RWPE2 (cell line): Measurements from ENCODE around the gene MYO6.

Experiments
- ATAC-seq: fragments of 200-7000 bp; cut with Tn5 transposase; 3 replicates; pipeline ENCODE4 v1.9.1; 2021; ENCODE audit warnings: low read depth
- DNase-seq: peaks from one replicate; pipeline ENCODE4 v3.0.0-alpha.2; 2020; ENCODE audit warnings: low spot score
- H3K27ac ChIP-seq: fragments of 450-650 bp; 2 replicates; pipeline ENCODE4 v1.5.1; 2017; ENCODE audit warnings: mild to moderate bottlenecking; ENCODE audit not compliant: poor library complexity, severe bottlenecking
- H3K27me3 ChIP-seq: fragments of 250-450 bp; sonication (Bioruptor Pico); 2 replicates; pipeline ENCODE4 v1.5.1; 2021; ENCODE audit warnings: mild to moderate bottlenecking, moderate library complexity; ENCODE audit not compliant: insufficient read depth, poor library complexity, severe bottlenecking
- H3K36me3 ChIP-seq: fragments of 250-450 bp; sonication (Bioruptor Pico); 2 replicates; pipeline ENCODE4 v1.5.1; 2020; ENCODE audit warnings: low read depth, mild to moderate bottlenecking, moderate library complexity
- H3K4me1 ChIP-seq: fragments of 250-450 bp; sonication (Bioruptor Pico); 2 replicates; pipeline ENCODE4 v1.5.1; 2021; ENCODE audit warnings: mild to moderate bottlenecking, moderate library complexity; ENCODE audit not compliant: insufficient read depth, poor library complexity, severe bottlenecking
- H3K4me3 ChIP-seq: fragments of 250-450 bp; sonication (Bioruptor Pico); 2 replicates; pipeline ENCODE4 v1.5.1; 2021; ENCODE audit warnings: mild to moderate bottlenecking, moderate library complexity; ENCODE audit not compliant: severe bottlenecking
- H3K9me3 ChIP-seq: fragments of 250-450 bp; sonication (Bioruptor Pico); 2 replicates; pipeline ENCODE4 v1.5.1; 2021; ENCODE audit warnings: mild to moderate bottlenecking, moderate library complexity; ENCODE audit not compliant: severe bottlenecking
- CTCF ChIP-seq: fragments of 450-650 bp; IDR thresholded peaks from one replicate; pipeline ENCODE4 v1.5.1; 2017; ENCODE audit warnings: mild to moderate bottlenecking, moderate library complexity; ENCODE audit not compliant: poor library complexity, severe bottlenecking

MYO6 gene

GRCh38 chr6:75800708-75801505 is 51.9 kb downstream of the MYO6 start:
- H3K27ac ChIP-seq, result no peak overlapping the region
- TF ChIP-seq CTCF, result no peak
- DNase-seq, result no peak
- ATAC-seq, result no peak
- no peaks in the 10 kb centered on the region for H3K27me3 ChIP-seq
- no peaks in the 10 kb centered on the region for H3K9me3 ChIP-seq
- H3K4me1 ChIP-seq, result no peaks in the 10 kb centered on the region
- H3K36me3 ChIP-seq, result no peaks in the 10 kb centered on the region
- no peak overlapping the region for H3K4me3 ChIP-seq

- Histone ChIP-seq H3K4me3 (no peak overlapping the region), H3K9me3 (no peaks in the 10 kb centered on the region), H3K27me3 (no peaks in the 10 kb centered on the region), H3K4me1 (no peaks in the 10 kb centered on the region), H3K27ac (no peak overlapping the region), H3K36me3 (no peaks in the 10 kb centered on the region)
- TF ChIP-seq CTCF, result no peak
- DNase-seq (no peak), ATAC-seq (no peak)
These were observed 53.3 kb downstream of the MYO6 start for GRCh38 chr6:75802366-75802765.

GRCh38 chr6:75808507-75808906 is 59.5 kb downstream of the MYO6 start:
- no peaks in the 10 kb centered on the region for H3K36me3 ChIP-seq
- no peaks in the 10 kb centered on the region for H3K4me1 ChIP-seq
- ATAC-seq (no peak), DNase-seq (no peak)
- no peaks in the 10 kb centered on the region for H3K27me3 ChIP-seq
- TF ChIP-seq CTCF, result no peak
- no peak overlapping the region for H3K4me3 ChIP-seq
- H3K27ac ChIP-seq, result no peak overlapping the region
- H3K9me3 ChIP-seq, result no peaks in the 10 kb centered on the region

- no peaks in the 10 kb centered on the region; the same call in 1 of the 2 replicates for H3K36me3 ChIP-seq
- H3K9me3 ChIP-seq, result no peaks in the 10 kb centered on the region
- no peak for TF ChIP-seq CTCF
- no peaks in the 10 kb centered on the region for H3K27me3 ChIP-seq
- H3K4me1 ChIP-seq, result no peaks in the 10 kb centered on the region
- DNase-seq, result no peak
- no peak for ATAC-seq
- H3K4me3 ChIP-seq, result no peak overlapping the region
- no peak overlapping the region for H3K27ac ChIP-seq
These were observed 63.5 kb downstream of the MYO6 start for GRCh38 chr6:75812560-75812959.
